ENCODE results near the gene XPC.
"Not testable (repeated sequence)": the region's sequence is repeated elsewhere in the genome, so short reads cannot be mapped to it uniquely, and the experiment has no call there.

The XPC gene

DNA sequence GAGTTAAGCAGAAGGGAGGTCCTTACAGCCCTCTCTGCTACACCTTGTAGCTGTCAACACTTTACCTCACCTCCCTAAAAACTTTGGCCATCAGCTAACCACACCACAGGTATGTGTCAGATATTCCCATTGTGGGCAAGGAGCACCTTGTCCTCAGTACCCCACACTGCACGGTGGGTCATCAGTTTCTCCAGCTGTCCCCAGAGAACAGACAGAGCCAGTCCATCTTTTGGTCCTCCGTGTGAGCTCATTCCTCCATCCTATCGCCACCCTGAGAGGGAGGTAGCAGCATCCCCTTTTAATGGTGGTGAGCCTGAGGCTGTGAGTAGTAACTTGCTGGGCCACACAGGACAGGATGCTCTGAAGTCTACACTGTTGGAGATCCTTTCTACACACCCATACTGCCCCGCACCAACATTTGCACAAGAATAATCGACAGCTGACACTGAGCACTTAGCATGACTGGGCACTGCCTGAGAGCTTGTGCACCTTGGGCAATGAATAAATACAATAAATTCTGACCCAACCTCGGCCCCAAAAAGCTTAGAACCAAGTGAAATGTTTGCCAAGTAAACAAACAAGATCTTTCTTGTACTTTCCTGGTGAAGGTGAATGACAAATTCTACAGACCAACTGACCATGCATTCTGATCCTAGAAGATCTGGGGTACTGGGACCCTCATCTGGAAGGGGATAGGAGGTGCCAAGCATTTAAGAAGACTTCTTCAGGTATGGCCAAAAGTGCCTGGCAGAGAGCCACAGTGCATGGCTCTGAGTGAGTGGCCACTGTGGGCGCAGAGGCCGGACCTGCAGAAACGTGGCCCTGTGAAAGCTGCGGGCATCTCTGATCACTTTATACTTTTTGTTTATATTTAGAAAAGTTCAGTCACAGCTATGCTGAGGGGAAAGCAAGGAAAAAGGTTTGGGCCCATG lies 60.7 kb downstream of the XPC start:
- DNase-seq = no peak

DNA sequence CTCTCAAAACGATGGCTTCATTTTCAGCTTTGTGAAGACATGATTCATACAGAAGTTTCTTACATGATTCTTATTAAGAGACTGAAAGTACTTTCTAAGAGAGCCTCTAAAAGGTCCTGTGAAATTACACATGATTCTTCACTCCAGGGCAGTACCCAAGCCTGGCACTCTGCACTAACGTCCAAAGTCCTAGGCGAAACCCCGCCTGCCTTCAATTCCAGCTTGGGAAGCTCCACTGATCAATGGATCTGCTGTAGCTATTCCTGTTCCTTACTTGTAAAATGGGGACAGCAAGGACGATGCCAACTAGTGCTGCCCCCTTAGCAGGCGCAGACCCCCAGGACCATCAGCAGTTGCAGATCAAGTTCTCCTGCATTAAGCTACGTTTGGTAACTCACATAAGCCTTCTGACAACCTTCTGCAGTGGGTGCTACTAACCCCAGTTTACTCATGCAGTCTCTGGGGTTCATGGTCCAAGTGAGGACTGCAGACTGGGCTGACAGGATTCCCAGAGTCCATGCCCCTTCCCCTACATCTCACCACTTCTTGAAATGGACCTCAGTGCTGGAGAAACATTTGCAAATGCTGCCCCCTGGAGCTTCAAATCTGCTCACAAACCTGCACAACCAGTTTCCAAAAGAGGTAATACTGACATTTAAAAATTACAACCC lies 64.3 kb downstream of the XPC start:
- no peak for DNase-seq

DNA sequence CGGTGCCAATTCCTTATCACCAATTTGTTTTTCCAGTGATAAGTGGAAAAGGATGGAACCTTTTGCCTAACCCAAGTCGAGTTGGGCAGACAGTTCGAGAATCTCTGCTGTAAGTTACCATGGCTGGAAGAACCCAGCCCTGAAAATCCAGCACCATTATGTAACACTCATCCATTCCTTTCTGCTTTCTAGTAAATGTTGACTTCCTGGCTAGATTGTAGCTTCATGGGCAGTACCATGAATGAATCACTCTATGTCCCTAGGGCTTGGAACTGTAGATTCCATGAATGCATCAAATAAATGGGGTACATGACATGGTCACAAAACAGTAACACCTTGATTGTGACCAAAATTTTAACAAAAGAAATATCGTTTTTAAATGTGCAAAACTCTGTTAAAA lies 67.7 kb downstream of the XPC start:
- DNase-seq = no peak

DNA sequence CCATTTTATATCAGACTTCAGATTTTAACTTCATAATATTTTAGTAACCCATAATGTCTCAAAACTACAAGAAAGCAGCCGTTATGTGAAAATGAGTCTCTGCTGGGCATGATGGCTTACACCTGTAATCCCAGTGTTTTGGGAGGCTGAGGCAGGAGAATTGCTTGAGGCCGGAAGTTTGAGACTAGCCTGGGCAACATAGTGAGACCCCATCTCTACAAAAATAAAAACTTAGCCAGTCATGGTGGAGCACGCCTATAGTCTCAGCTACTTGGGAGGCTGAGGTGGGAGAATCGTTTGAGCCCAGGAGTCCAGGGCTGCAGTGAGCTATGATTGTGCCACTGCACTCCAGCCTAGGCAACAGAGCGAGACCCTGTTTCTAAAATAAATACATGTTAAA lies 68.6 kb downstream of the XPC start:
- DNase-seq = not testable (repeated sequence)

DNA sequence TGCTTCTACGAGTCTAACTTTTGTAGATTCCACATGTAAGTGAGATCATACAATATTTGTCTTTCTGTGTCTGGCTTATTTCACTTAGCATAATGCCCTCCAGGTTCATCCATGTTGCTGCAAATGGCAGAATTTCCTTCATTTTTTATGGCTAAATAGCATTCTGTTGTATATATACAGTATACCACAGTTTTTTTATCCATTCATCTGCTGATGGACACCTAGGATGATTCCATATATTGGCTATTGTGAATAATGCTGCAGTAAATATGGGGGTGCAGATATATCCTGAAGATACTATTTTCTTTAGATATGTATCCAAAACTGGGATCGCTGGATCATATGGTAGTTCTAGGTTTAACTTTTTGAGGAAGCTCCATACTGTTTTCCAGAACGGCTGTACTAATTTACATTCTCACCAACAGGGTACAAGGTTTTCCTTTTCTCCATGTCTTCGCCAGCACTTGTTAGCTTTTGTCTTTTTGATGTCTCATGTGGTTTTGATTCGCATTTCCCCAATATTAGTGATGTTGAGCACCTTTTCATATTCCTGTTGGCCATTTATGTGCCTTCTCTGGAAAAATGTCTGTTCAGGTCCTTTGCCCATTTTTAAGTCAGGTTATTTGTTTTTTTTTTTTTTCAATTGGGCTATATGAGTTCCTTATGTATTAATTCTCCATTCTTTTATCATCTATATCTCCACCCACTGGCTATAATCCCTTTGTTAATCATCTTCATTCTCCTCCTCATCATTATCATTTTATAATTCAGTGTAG lies 80.6 kb downstream of the XPC start:
- DNase-seq = no peak

DNA sequence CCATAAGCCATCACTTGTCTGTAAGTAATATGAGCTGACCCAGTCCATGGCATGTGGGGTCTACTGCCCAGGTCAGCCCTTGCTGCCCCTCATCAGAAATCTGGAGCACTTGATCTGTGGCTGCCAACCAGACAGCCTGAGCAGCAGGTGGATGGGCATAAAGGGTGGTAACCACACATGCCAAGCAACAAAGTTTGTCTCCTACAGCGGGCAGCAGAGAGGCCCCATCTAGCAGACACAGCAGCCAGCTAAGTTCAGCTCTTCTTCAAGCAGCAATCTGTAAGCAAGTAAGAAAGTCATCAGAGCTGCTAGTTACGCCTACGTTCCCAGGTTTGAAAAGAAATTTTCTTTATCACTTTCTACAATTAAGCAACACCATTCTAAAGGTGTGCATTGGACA lies 81.7 kb downstream of the XPC start:
- no peak for DNase-seq

All from NCI-H774 (cell line).